AG04449 (cell line): ENCODE results near the gene MRPL30.
"Not testable (repeated sequence)": the region's sequence is repeated elsewhere in the genome, so short reads cannot be mapped to it uniquely, and the experiment has no call there.

Source experiments
- CTCF ChIA-PET: fragments of 350-600 bp; formaldehyde crosslinking; extraction: SDS; loops from one replicate; lab custom pipeline; 2021; ENCODE audit warnings: antibody characterized with exemption; lab: Yijun Ruan, JAX
- POLR2A ChIA-PET: fragments of 400-600, 350-600 bp; formaldehyde crosslinking; extraction: SDS; loops from one replicate; lab custom pipeline; 2020; ENCODE audit warnings: antibody characterized with exemption, inconsistent platforms; lab: Yijun Ruan, JAX
- DNase-seq: peaks from one replicate; pipeline ENCODE4 v3.0.0-alpha.2; 2010; ENCODE audit warnings: low read depth, low spot score
- H3K4me3 ChIP-seq: 2 replicates; pipeline ENCODE4 v1.5.1; 2011; ENCODE audit warnings: low read depth, mild to moderate bottlenecking, control low read depth, low read length
- TF ChIP-seq, protein P1 (sequence below): IDR thresholded peaks from one replicate; pipeline ENCODE4 v1.5.1; 2011; ENCODE audit warnings: mild to moderate bottlenecking, moderate library complexity, low read length, control low read depth, inconsistent platforms; ENCODE audit not compliant: insufficient read depth; ENCODE audit errors: missing control alignments

Gene MRPL30

DNA sequence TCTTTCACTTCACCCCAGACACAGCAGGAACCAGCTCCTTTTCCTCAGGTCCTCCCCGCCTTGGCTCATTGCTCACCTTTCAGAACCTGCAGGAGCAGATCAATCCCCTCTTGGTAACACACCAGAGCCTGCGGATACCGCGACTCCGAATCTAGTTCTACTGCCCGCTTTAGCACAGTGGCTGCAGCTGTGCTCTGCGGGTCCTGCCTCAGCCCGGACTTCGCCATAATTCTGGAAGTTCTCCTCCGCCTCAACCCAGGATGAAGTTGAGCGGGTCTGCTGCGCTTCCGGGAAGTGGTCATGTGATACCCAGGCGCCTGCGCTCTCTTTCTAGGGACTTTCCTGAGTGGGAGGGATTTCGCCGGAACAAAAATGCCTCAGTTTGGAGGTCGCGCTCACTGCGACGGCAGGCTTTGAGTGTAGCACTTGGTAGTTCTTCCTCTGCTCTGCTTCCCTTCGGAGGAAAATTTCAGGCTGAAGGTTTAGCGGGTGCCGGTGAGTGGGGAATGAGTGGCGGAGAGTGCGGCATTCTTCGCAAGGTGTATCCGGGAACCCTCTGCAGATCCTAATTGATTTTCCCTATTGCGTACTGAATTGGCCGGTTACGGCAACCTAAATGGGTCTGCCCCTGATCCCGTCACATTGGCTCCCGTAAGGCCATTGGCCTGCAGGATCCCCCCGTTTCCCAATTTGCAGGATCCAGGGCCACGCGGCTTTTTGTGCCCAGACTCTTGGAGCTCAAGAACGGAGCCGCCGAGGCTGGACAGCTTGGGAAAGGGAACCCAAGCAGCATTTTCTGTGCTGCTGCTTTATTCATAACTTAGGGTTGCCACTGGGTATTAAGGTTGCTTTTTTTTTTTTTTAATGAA is at the start of gene MRPL30, which contains the start of gene MITD1:
TSS of gene MRPL30 (plus strand) at position 430 of the 869 bp plus-strand sequence. CDS start 5,020 bp downstream, outside the sequence.
TSS of gene MITD1 (minus strand) at position 304 of the 869 bp plus-strand sequence. CDS start at position 227, 77 bp downstream.
- POLR2A ChIA-PET: interaction anchor here (0.5 to 1.7 kb wide), 6 partner anchors 12 to 1110 kb away, joined by 3 to 16 read pairs (median 3); partner anchors contain the start of genes EIF5B and TXNDC9
- TF ChIP-seq, protein P1, sequence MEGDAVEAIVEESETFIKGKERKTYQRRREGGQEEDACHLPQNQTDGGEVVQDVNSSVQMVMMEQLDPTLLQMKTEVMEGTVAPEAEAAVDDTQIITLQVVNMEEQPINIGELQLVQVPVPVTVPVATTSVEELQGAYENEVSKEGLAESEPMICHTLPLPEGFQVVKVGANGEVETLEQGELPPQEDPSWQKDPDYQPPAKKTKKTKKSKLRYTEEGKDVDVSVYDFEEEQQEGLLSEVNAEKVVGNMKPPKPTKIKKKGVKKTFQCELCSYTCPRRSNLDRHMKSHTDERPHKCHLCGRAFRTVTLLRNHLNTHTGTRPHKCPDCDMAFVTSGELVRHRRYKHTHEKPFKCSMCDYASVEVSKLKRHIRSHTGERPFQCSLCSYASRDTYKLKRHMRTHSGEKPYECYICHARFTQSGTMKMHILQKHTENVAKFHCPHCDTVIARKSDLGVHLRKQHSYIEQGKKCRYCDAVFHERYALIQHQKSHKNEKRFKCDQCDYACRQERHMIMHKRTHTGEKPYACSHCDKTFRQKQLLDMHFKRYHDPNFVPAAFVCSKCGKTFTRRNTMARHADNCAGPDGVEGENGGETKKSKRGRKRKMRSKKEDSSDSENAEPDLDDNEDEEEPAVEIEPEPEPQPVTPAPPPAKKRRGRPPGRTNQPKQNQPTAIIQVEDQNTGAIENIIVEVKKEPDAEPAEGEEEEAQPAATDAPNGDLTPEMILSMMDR: no peak
- peak within 1 kb of the TSS; percentile 99 for H3K4me3 ChIP-seq
- CTCF ChIA-PET: interaction anchor here (0.9 to 1.9 kb wide), 9 partner anchors 9 to 1081 kb away, joined by 3 to 12 read pairs (median 4); partner anchors contain the start of genes EIF5B and TXNDC9
- peak; percentile 81 for DNase-seq

DNA sequence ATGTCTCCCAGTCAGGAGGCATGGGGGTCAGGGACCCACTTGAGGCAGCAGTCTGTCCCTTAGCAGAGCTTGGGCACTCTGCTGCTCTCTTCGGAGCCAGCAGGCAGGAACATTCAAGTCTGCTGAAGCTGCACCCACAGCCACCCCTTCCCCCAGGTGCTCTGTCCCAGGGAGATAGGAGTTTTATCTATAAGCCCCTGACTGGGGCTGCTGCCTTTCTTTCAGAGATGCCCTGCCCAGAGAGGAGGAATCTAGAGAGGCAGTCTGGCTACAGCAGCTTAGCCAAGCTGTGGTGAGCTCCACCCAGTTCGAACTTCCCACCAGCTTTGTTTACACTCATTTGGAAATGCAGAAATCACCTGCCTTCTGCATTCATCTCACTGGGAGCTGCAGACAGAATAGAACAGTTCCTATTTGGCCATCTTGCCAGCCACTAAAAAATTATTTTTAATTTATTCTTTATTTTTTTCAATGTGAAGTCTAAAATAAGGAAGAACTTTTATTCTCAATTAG is 45.9 kb upstream of the MRPL30 start:
- DNase-seq, POLR2A ChIA-PET, CTCF ChIA-PET, H3K4me3 ChIP-seq: not testable (repeated sequence)

DNA sequence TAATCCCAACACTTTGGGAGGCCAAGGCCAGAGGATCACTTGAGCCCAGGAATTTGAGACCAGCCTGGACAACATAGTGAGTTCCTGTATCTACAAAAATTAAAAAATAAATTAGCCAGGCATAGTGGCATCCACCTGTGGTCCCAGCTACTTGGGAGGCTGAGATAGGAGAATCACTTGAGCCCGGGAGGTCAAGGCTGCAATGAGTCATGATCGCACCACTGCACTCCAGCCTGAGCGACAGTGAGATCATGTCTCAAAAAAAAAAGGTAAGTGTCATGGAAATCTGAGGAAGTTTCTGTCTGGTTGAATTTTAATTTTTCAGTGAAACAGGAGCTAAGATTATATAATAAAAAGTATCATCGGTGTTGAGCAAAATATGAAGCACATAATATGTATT is 42.0 kb upstream of the MRPL30 start:
- POLR2A ChIA-PET: no interaction called here
- no peak for DNase-seq
- TF ChIP-seq, protein P1: no peak
- H3K4me3 ChIP-seq: no peak overlapping the region
- CTCF ChIA-PET: no interaction called here

DNA sequence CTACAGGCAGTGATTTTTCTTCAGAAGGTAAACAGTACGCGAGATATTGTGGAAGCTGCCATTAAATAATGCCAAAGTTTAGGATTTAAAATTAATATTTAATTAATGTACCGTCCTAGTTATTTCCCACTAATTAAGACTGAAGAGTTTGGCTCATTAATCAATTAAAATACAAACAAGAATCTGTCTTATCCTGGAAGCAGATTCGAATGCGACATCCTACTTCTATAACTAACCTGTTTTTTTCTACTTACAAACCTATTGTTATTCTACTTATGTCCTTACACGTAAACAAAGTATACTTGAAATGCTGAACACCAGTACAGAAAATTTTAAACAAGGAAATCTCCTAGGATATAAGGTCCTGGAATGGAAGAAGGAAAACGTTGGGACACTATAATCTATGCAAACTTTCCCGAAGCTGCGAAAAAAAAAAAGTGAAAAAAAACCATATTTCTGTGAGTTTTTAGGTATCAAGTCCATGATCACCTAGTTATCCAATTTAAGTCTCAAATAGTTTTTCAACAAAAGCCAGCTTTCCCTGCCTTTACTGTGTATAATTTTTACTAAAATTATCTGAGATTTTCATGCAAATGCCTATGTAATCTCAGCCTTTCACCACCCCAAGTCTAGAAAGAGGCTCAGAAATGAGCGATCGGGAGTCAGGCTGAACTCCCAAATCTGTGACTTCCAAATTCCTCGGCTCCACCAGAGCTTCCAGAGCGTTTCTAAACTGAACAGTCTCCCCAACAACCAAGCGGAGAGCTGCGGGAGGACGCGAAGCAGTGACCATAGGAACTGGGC is 40.7 kb upstream of the MRPL30 start:
- ChIA-PET POLR2A (interaction anchor here (0.7 to 1.1 kb wide), 2 partner anchors 40 to 531 kb away, joined by 3 read pairs; no protein-coding TSS in a partner anchor), CTCF (interaction anchor here (0.9 to 1.9 kb wide), 2 partner anchors 10 to 491 kb away, joined by 3 to 4 read pairs; no protein-coding TSS in a partner anchor)
- no peak for DNase-seq
- H3K4me3 ChIP-seq: peak overlapping the region; percentile 87
- TF ChIP-seq, protein P1: no peak

DNA sequence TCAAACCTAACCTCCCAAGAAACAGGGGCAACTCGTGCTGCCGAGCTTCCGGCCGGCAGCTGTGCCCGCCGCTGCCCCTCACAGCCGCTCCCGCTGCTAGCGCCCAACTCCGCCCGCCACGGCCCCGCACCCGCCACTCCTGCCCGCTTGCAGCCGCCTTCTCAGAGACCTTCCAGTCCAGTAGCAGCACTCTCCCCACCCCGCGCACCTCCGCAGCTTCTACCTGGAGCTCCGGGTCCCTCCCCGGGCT is 40.2 kb upstream of the MRPL30 start:
- TF ChIP-seq, protein P1: no peak
- POLR2A ChIA-PET: interaction anchor here (0.7 to 1.1 kb wide), 2 partner anchors 40 to 532 kb away, joined by 3 read pairs; no protein-coding TSS in a partner anchor
- CTCF ChIA-PET: interaction anchor here (0.9 to 1.9 kb wide), 3 partner anchors 9 to 491 kb away, joined by 3 to 8 read pairs (median 4); no protein-coding TSS in a partner anchor
- H3K4me3 ChIP-seq: peak overlapping the region; percentile 87
- no peak for DNase-seq
